ENCODE data around the gene YTHDF2. TPM values are rescaled to one million over a fixed set of nuclear protein-coding genes. Genes with fewer than 3 reads are reported as not detected.

Gene YTHDF2
- polyA plus RNA-seq, 4 donors = 39.1 to 59.0 (median 43.8) TPM

DNA sequence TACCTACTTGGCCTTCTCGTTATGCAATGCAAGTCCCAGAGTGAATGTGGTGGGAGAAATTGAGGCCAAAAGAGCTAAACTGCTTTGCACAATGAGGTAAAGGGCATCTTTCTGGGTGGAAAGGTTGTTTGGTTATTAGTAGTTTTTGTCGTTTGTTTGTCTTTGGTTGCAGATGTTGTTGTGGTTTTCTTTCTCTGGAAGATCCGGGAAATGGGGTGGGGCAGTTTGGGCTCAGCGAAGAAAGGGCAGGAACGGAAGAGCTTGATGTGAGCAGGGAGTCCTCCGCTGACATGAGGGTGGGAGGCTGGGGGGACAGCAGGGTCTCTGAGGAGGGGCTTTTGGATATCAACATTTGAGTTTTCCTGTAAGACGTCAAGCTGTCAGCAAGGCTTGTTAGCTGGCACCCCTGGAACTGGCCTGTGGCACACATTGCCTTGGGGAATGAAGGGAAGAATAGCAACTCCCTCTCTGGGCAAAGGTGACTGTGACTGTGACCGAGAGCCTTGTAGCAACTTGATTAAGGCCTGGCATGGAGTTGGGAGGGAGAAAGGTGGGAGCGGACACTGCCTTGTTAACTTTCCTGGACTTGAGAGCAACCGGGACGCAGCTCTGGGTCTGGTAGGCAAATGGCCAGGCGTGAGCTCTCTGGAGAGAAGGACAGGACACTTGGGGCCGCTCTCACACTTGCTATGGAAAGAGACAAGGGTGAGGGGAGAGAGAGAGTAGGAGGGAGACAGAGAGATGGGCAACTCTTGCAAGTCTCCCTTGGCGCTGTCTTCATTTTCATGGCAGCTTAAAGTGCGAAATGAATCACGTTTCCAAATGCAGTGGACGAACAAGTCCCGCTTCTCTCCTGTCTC lies 59.8 kb downstream of the YTHDF2 start:
- DNase-seq = peak; percentile 14 to 52
- 46 to 51% (median 50%) methylated on average over 18 of the region's 18 CpGs for whole genome bisulfite sequencing, 3 donors
- FAIRE-seq = no peak

GRCh38 chr1:28800324-28800723 lies 63.6 kb downstream of the YTHDF2 start:
- Histone ChIP-seq H3K36me3 (ENCODE audit: control insufficient read depth in 3 of 3, insufficient read depth in 2 of 3, low read depth in 1 of 3, low read length in 3 of 3) (no peaks in the 10 kb centered on the region), H3K9me3 (ENCODE audit: control insufficient read depth in 2 of 2, insufficient read depth in 1 of 2, low read depth in 1 of 2, low read length in 1 of 2) (peaks cover 0 to 8% of the 10 kb centered on the region in 2 donors), H3K27ac (ENCODE audit: low read depth in 1 of 3, low read length in 2 of 3) (no peak overlapping the region), H3K27me3 (ENCODE audit: control insufficient read depth in 3 of 3, insufficient read depth in 3 of 3, low read length in 3 of 3) (peaks cover 0 to 1% (median 0%) of the 10 kb centered on the region in 3 donors), H3K4me1 (ENCODE audit: control insufficient read depth in 3 of 3, insufficient read depth in 2 of 3, low read depth in 1 of 3, low read length in 2 of 3) (no peaks in the 10 kb centered on the region), H3K4me3 (ENCODE audit: low read depth in 1 of 3, low read length in 3 of 3) (no peak overlapping the region)
- DNase-seq = no peak
- 55 to 73% (median 58%) methylated on average over 3 of the region's 3 CpGs for WGBS, 3 donors
- no peak for FAIRE-seq

More for the DNA sequence above, 59.8 kb downstream of the YTHDF2 start:
- H3K27ac ChIP-seq (ENCODE audit: low read depth in 1 of 3, low read length in 2 of 3) = no peak overlapping the region
- no peaks in the 10 kb centered on the region for H3K36me3 ChIP-seq (ENCODE audit: control insufficient read depth in 3 of 3, insufficient read depth in 2 of 3, low read depth in 1 of 3, low read length in 3 of 3)
- no peak overlapping the region for H3K4me3 ChIP-seq (ENCODE audit: low read depth in 1 of 3, low read length in 3 of 3)
- H3K9me3 ChIP-seq (ENCODE audit: control insufficient read depth in 2 of 2, insufficient read depth in 1 of 2, low read depth in 1 of 2, low read length in 1 of 2) = no peaks in the 10 kb centered on the region
- H3K27me3 ChIP-seq (ENCODE audit: control insufficient read depth in 3 of 3, insufficient read depth in 3 of 3, low read length in 3 of 3) = no peaks in the 10 kb centered on the region
- no peaks in the 10 kb centered on the region for H3K4me1 ChIP-seq (ENCODE audit: control insufficient read depth in 3 of 3, insufficient read depth in 2 of 3, low read depth in 1 of 3, low read length in 2 of 3)

- no peak overlapping the region for H3K27ac ChIP-seq (ENCODE audit: low read depth in 1 of 3, low read length in 2 of 3)
- H3K4me3 ChIP-seq (ENCODE audit: low read depth in 1 of 3, low read length in 3 of 3) = no peak overlapping the region
- FAIRE-seq (no peak), DNase-seq (no peak)
- H3K36me3 ChIP-seq (ENCODE audit: control insufficient read depth in 3 of 3, insufficient read depth in 2 of 3, low read depth in 1 of 3, low read length in 3 of 3) = no peaks in the 10 kb centered on the region
- no peaks in the 10 kb centered on the region for H3K4me1 ChIP-seq (ENCODE audit: control insufficient read depth in 3 of 3, insufficient read depth in 2 of 3, low read depth in 1 of 3, low read length in 2 of 3)
- WGBS, 3 donors = 80 to 93% (median 86%) methylated on average over 6 of the region's 6 CpGs
- H3K27me3 ChIP-seq (ENCODE audit: control insufficient read depth in 3 of 3, insufficient read depth in 3 of 3, low read length in 3 of 3) = peaks cover 0 to 2% (median 0%) of the 10 kb centered on the region in 3 donors
- peaks cover 0 to 9% of the 10 kb centered on the region in 2 donors for H3K9me3 ChIP-seq (ENCODE audit: control insufficient read depth in 2 of 2, insufficient read depth in 1 of 2, low read depth in 1 of 2, low read length in 1 of 2)
Measured at GRCh38 chr1:28801461-28801860, 64.7 kb downstream of the YTHDF2 start.

DNA sequence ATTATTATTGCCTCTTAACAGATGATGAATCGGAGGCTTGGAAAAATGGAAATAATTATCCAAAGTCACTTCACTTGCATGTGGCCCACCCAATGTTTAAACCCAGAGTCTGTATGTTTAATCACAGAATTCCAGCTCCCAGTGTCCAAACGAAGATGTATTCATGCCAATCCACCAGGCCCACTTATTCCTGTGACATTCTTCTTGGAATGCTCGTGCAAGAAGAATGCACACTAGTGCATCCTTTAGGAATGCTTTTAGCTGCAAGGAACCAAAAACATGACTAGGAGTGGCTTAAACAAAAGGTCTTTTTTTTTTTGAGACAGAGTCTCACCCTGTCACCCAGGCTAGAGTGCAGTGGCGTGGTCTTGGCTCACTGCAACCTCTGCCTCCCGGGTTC lies 66.3 kb downstream of the YTHDF2 start:
- H3K27ac ChIP-seq (ENCODE audit: low read depth in 1 of 3, low read length in 2 of 3) = no peak overlapping the region
- DNase-seq (no peak), FAIRE-seq (no peak)
- no peaks in the 10 kb centered on the region for H3K4me1 ChIP-seq (ENCODE audit: control insufficient read depth in 3 of 3, insufficient read depth in 2 of 3, low read depth in 1 of 3, low read length in 2 of 3)
- peaks cover 0 to 9% of the 10 kb centered on the region in 2 donors for H3K9me3 ChIP-seq (ENCODE audit: control insufficient read depth in 2 of 2, insufficient read depth in 1 of 2, low read depth in 1 of 2, low read length in 1 of 2)
- H3K36me3 ChIP-seq (ENCODE audit: control insufficient read depth in 3 of 3, insufficient read depth in 2 of 3, low read depth in 1 of 3, low read length in 3 of 3) = no peaks in the 10 kb centered on the region
- H3K27me3 ChIP-seq (ENCODE audit: control insufficient read depth in 3 of 3, insufficient read depth in 3 of 3, low read length in 3 of 3) = peaks cover 0 to 5% (median 0%) of the 10 kb centered on the region in 3 donors
- 69 to 78% (median 71%) methylated on average over 4 to 5 of the region's 5 CpGs for WGBS, 3 donors
- no peak overlapping the region for H3K4me3 ChIP-seq (ENCODE audit: low read depth in 1 of 3, low read length in 3 of 3)

- H3K9me3 ChIP-seq (ENCODE audit: control insufficient read depth in 2 of 2, insufficient read depth in 1 of 2, low read depth in 1 of 2, low read length in 1 of 2) = peaks cover 0 to 9% of the 10 kb centered on the region in 2 donors
- no peak overlapping the region for H3K4me3 ChIP-seq (ENCODE audit: low read depth in 1 of 3, low read length in 3 of 3)
- no peak overlapping the region for H3K27ac ChIP-seq (ENCODE audit: low read depth in 1 of 3, low read length in 2 of 3)
- peaks cover 0 to 5% (median 0%) of the 10 kb centered on the region in 3 donors for H3K27me3 ChIP-seq (ENCODE audit: control insufficient read depth in 3 of 3, insufficient read depth in 3 of 3, low read length in 3 of 3)
- DNase-seq (no peak), FAIRE-seq (no peak)
- no peaks in the 10 kb centered on the region for H3K36me3 ChIP-seq (ENCODE audit: control insufficient read depth in 3 of 3, insufficient read depth in 2 of 3, low read depth in 1 of 3, low read length in 3 of 3)
- WGBS, 3 donors = 87 to 97% (median 94%) methylated on average over 3 of the region's 3 CpGs
- H3K4me1 ChIP-seq (ENCODE audit: control insufficient read depth in 3 of 3, insufficient read depth in 2 of 3, low read depth in 1 of 3, low read length in 2 of 3) = no peaks in the 10 kb centered on the region
Measured at GRCh38 chr1:28803662-28804061, 66.9 kb downstream of the YTHDF2 start.

- Histone ChIP-seq H3K9me3 (ENCODE audit: control insufficient read depth in 2 of 2, insufficient read depth in 1 of 2, low read depth in 1 of 2, low read length in 1 of 2) (peaks cover 0 to 9% of the 10 kb centered on the region in 2 donors), H3K36me3 (ENCODE audit: control insufficient read depth in 3 of 3, insufficient read depth in 2 of 3, low read depth in 1 of 3, low read length in 3 of 3) (no peaks in the 10 kb centered on the region), H3K4me1 (ENCODE audit: control insufficient read depth in 3 of 3, insufficient read depth in 2 of 3, low read depth in 1 of 3, low read length in 2 of 3) (no peaks in the 10 kb centered on the region), H3K27me3 (ENCODE audit: control insufficient read depth in 3 of 3, insufficient read depth in 3 of 3, low read length in 3 of 3) (peaks cover 0 to 5% (median 0%) of the 10 kb centered on the region in 3 donors), H3K4me3 (ENCODE audit: low read depth in 1 of 3, low read length in 3 of 3) (no peak overlapping the region), H3K27ac (ENCODE audit: low read depth in 1 of 3, low read length in 2 of 3) (no peak overlapping the region)
- 57 to 69% (median 69%) methylated on average over 3 of the region's 3 CpGs for WGBS, 3 donors
- no peak for DNase-seq
- FAIRE-seq = no peak
Measured at GRCh38 chr1:28804071-28804470, 67.3 kb downstream of the YTHDF2 start.

- Histone ChIP-seq H3K27ac (ENCODE audit: low read depth in 1 of 3, low read length in 2 of 3) (no peak overlapping the region), H3K27me3 (ENCODE audit: control insufficient read depth in 3 of 3, insufficient read depth in 3 of 3, low read length in 3 of 3) (peaks cover 7 to 25% (median 14%) of the 10 kb centered on the region in 3 donors), H3K4me3 (ENCODE audit: low read depth in 1 of 3, low read length in 3 of 3) (no peak overlapping the region), H3K36me3 (ENCODE audit: control insufficient read depth in 3 of 3, insufficient read depth in 2 of 3, low read depth in 1 of 3, low read length in 3 of 3) (no peaks in the 10 kb centered on the region), H3K4me1 (ENCODE audit: control insufficient read depth in 3 of 3, insufficient read depth in 2 of 3, low read depth in 1 of 3, low read length in 2 of 3) (no peaks in the 10 kb centered on the region), H3K9me3 (ENCODE audit: control insufficient read depth in 2 of 2, insufficient read depth in 1 of 2, low read depth in 1 of 2, low read length in 1 of 2) (peaks cover 0 to 9% of the 10 kb centered on the region in 2 donors)
- 39 to 55% (median 53%) methylated on average over 4 of the region's 4 CpGs for WGBS, 3 donors
- DNase-seq (no peak), FAIRE-seq (no peak)
Measured at GRCh38 chr1:28807046-28807445, 70.3 kb downstream of the YTHDF2 start.

GRCh38 chr1:28807986-28808385 lies 71.2 kb downstream of the YTHDF2 start:
- WGBS, 3 donors = 72 to 85% (median 80%) methylated on average over 4 of the region's 4 CpGs
- H3K4me1 ChIP-seq (ENCODE audit: control insufficient read depth in 3 of 3, insufficient read depth in 2 of 3, low read depth in 1 of 3, low read length in 2 of 3) = no peaks in the 10 kb centered on the region
- H3K9me3 ChIP-seq (ENCODE audit: control insufficient read depth in 2 of 2, insufficient read depth in 1 of 2, low read depth in 1 of 2, low read length in 1 of 2) = peaks cover 0 to 9% of the 10 kb centered on the region in 2 donors
- DNase-seq (no peak), FAIRE-seq (no peak)
- no peak overlapping the region for H3K27ac ChIP-seq (ENCODE audit: low read depth in 1 of 3, low read length in 2 of 3)
- H3K4me3 ChIP-seq (ENCODE audit: low read depth in 1 of 3, low read length in 3 of 3) = no peak overlapping the region
- peaks cover 16 to 32% (median 19%) of the 10 kb centered on the region in 3 donors for H3K27me3 ChIP-seq (ENCODE audit: control insufficient read depth in 3 of 3, insufficient read depth in 3 of 3, low read length in 3 of 3)
- H3K36me3 ChIP-seq (ENCODE audit: control insufficient read depth in 3 of 3, insufficient read depth in 2 of 3, low read depth in 1 of 3, low read length in 3 of 3) = no peaks in the 10 kb centered on the region
